BLaER1 treated with 17β-estradiol and CSF1 and Interleukin-3, amounts not matched to agents 10 nM and 100 nM (cell line): ENCODE measurements around the gene TTN.

Experiments
- H3K27ac ChIP-seq, 11 experiments: shearing (Covaris generic); formaldehyde crosslinking; 2 replicates each; pipeline ENCODE4 v1.8.1; 2022
- H3K27me3 ChIP-seq, 11 experiments: shearing (Covaris generic); formaldehyde crosslinking; 2 replicates each; pipeline ENCODE4 v1.8.1; 2022
- H3K36me3 ChIP-seq, 11 experiments: shearing (Covaris generic); formaldehyde crosslinking; 2 replicates each; pipeline ENCODE4 v1.8.1; 2022
- H3K4me1 ChIP-seq, 10 experiments: shearing (Covaris generic); formaldehyde crosslinking; 2 replicates each; pipeline ENCODE4 v1.8.1; 2022
- H3K4me2 ChIP-seq, 11 experiments: shearing (Covaris generic); formaldehyde crosslinking; 2 replicates each; pipeline ENCODE4 v1.8.1; 2022
- H3K4me3 ChIP-seq, 10 experiments: shearing (Covaris generic); formaldehyde crosslinking; 2 replicates each; pipeline ENCODE4 v1.8.1; 2022
- H3K9ac ChIP-seq, 11 experiments: shearing (Covaris generic); formaldehyde crosslinking; 2 replicates each; pipeline ENCODE4 v1.8.1; 2022
- H3K9me3 ChIP-seq, 11 experiments: shearing (Covaris generic); formaldehyde crosslinking; replicated peaks in 1 of 11; 2 replicates each; pipeline ENCODE4 v1.8.1; 2022
- H4K20me1 ChIP-seq, 11 experiments: shearing (Covaris generic); formaldehyde crosslinking; 2 replicates each; pipeline ENCODE4 v1.8.1; 2022
- Cebpa-rat ChIP-seq, 11 experiments: shearing (Covaris generic); IDR thresholded peaks; 2 replicates each; pipeline ENCODE4 v1.8.1; 2022

Gene TTN

DNA sequence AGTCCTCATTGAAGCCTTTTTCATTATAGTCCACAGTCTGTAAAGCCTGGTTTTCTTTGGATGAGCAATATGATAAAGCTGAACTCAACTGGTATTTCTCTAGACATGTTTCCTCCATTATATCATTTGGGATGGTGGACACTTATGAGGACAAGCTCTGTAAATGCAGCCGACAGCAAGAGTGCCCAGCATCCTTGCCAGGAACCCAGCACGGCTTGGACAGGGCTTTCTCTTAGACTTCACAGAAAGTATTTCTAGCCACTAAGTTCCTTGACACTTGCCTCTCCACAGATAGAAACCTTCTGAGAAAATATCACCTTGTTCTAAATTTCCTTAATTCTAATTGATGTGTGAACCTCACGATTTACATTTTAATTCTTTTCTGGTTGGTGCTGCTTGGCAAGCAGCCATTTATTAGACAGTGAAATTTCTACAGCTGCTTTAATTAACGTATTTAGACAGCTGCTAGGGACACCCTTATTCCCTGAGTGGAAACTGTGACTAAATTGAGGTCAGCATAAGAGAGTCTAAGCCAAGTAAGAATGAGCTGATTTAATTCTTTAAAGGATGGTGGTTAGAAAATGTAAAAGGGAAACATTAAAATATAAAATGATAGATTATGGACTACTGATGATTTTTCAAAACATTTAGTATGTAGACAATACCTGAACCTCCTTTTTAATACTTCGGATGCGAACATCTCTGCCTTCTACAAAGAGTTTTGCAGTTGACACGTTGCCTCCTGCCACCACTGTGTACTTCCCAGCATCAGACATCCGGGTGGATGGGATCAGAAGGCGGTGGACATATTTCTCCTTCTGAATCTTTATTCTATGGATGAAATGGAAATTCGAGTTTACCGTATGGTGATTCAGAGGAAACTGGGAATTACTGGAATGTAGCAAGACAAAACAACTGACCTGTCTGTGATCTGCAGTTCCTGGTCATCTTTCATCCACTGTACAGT lies 39.8 kb downstream of the TTN start:
- Histone ChIP-seq H3K4me1 (peaks cover 0 to 34% (median 13%) of the 10 kb centered on the region in 10 experiments; a peak in 11 of 20 replicates), H3K9me3 (peaks cover 0 to 9% (median 0%) of the 10 kb centered on the region in 11 experiments; a peak in 1 of 22 replicates), H3K9ac (no peak overlapping the region), H4K20me1 (no peaks in the 10 kb centered on the region), H3K36me3 (no peaks in the 10 kb centered on the region), H3K4me2 (peak overlapping the region in 8 of 11 experiments; percentile 10 to 64 (median 44); a peak in 12 of 22 replicates), H3K4me3 (no peak overlapping the region), H3K27me3 (no peaks in the 10 kb centered on the region), H3K27ac (peak overlapping the region in 1 of 11 experiments; percentile 13; a peak in 1 of 22 replicates)
- TF ChIP-seq Cebpa-rat (IDR thresholded peaks at IDR 0.05): no peak

DNA sequence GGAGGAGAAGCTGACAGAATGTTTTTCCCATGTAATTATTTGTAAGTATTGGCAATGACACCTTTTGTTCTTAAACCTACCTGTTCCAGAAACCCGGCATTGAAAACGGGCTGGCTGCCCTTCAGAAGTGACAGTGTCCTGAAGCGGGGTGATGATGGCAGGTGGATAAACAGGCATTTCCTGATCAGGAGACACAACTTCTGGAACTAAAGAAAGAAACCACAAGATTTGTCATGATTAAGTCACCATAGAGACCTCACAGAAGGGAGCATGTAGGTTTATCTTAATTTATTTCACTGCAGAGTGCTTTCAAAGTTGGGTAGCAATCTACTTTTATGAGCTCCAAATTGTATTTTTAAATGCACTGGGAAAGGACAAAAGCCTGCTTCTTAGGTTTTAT lies 43.1 kb downstream of the TTN start:
- peaks cover 0 to 34% (median 13%) of the 10 kb centered on the region in 10 experiments; a peak in 11 of 20 replicates for H3K4me1 ChIP-seq
- no peak overlapping the region for H3K4me3 ChIP-seq
- H3K9ac ChIP-seq: no peak overlapping the region
- no peaks in the 10 kb centered on the region for H3K36me3 ChIP-seq
- no peaks in the 10 kb centered on the region for H3K27me3 ChIP-seq
- peak overlapping the region in 7 of 11 experiments; percentile 8 to 39 (median 29); a peak in 7 of 22 replicates for H3K4me2 ChIP-seq
- no peak for TF ChIP-seq Cebpa-rat (IDR thresholded peaks at IDR 0.05)
- no peak overlapping the region for H3K27ac ChIP-seq
- H3K9me3 ChIP-seq: no peaks in the 10 kb centered on the region
- no peaks in the 10 kb centered on the region for H4K20me1 ChIP-seq

DNA sequence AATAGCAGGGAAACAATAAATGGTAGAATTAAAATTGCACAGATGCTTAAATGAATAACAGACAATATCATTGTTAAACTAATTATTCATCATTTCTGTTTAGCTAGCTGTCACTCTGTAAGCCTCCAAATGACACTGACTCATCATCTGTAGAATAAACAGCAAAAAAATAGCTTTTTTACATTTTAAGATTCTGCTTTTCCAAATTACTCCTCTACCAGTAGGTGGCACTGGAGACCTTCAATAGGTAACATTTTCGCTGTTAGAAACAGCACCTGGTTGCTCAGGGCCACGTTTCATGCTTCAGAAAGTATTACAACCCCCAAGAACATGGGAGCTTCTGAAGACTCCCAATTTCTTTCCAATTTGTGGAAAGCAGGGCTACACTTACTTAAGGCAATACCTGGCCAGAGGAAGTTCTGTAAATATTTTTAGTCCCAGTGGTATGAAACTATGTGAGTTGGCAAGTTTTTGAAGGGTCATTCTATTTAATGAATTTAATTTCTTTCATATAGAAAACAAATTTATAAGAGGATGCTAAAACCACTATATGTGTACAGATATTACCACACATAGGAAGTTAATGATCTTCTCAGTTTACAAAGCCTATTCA lies 45.4 kb downstream of the TTN start:
- H3K4me1 ChIP-seq: peaks cover 0 to 21% (median 6%) of the 10 kb centered on the region in 10 experiments; a peak in 8 of 20 replicates
- H3K36me3 ChIP-seq: no peaks in the 10 kb centered on the region
- H3K4me3 ChIP-seq: no peak overlapping the region
- H3K27ac ChIP-seq: no peak overlapping the region
- no peaks in the 10 kb centered on the region; a peak in 1 of 22 replicates for H4K20me1 ChIP-seq
- no peaks in the 10 kb centered on the region for H3K9me3 ChIP-seq
- H3K27me3 ChIP-seq: no peaks in the 10 kb centered on the region
- H3K9ac ChIP-seq: no peak overlapping the region
- TF ChIP-seq Cebpa-rat (IDR thresholded peaks at IDR 0.05): no peak
- no peak overlapping the region for H3K4me2 ChIP-seq

DNA sequence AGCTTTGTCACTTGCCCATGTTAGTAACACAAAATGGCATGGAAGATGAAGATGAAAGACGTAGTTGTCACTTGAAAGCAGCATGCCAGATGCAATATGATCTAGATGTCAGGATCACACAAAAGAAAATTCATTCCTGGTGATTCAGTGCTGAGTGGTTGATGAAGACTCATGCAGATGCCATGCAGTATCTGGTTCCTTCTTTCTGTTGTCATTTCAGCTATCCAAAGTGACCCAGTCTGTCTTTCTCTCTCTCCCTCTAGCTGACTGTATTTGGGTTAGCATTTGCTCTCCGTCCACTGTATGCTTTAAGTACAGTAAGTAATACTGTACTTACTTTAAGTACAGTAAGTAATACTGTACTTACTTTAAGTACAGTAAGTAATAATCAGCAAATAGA lies 50.4 kb downstream of the TTN start:
- no peaks in the 10 kb centered on the region; a peak in 1 of 22 replicates for H4K20me1 ChIP-seq
- no peaks in the 10 kb centered on the region for H3K9me3 ChIP-seq
- H3K4me1 ChIP-seq: no peaks in the 10 kb centered on the region
- no peaks in the 10 kb centered on the region for H3K27me3 ChIP-seq
- no peak overlapping the region for H3K27ac ChIP-seq
- H3K36me3 ChIP-seq: no peaks in the 10 kb centered on the region
- TF ChIP-seq Cebpa-rat (IDR thresholded peaks at IDR 0.05): no peak
- H3K4me3 ChIP-seq: no peak overlapping the region
- no peak overlapping the region for H3K4me2 ChIP-seq
- H3K9ac ChIP-seq: no peak overlapping the region

DNA sequence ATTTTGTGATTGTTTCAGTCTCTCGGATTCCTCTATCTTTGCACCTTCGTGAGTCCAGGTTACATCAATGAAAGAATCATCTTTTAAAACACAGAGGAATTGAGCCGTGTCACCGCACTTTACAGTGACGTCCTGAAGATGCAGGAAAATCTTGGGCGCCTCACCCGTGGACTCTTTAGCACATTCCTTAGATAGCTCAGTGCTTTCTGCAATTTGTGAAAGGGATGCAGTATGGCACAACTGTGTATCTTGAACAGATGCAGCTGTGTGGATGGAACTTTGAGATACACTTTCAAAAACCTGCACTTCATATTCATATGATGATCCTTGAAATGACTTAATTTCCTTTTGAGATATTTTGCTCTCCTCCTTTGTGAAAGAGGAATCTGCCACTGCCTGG lies 50.9 kb downstream of the TTN start:
- Histone ChIP-seq H4K20me1 (no peaks in the 10 kb centered on the region; a peak in 1 of 22 replicates), H3K4me3 (no peak overlapping the region), H3K36me3 (no peaks in the 10 kb centered on the region), H3K4me2 (no peak overlapping the region), H3K27me3 (no peaks in the 10 kb centered on the region), H3K9me3 (no peaks in the 10 kb centered on the region), H3K27ac (no peak overlapping the region), H3K9ac (no peak overlapping the region), H3K4me1 (no peaks in the 10 kb centered on the region)
- no peak for TF ChIP-seq Cebpa-rat (IDR thresholded peaks at IDR 0.05)

DNA sequence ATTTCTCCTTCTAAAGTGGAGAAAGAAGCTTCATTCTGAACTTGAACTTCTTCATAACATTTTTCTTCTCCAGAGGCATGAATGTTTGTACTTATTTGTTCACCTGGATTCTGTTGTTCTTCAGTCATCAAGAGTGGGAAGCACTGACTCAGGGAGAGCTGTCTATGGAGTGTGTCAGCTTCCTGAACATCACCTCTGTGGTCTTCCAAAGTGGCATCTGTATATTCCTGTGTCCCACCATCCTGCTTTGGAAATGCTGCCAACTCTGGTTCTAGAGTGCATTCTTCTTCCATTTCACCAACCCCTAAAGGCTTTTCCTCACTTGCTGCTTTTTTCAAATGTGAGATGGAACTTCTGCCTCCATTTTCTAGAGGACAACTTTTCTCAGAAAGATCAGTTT lies 59.5 kb downstream of the TTN start:
- Histone ChIP-seq H3K9me3 (no peaks in the 10 kb centered on the region), H3K4me2 (no peak overlapping the region), H3K4me3 (no peak overlapping the region), H3K9ac (no peak overlapping the region), H3K27ac (no peak overlapping the region), H4K20me1 (no peaks in the 10 kb centered on the region), H3K27me3 (no peaks in the 10 kb centered on the region), H3K4me1 (no peaks in the 10 kb centered on the region), H3K36me3 (no peaks in the 10 kb centered on the region)
- no peak for TF ChIP-seq Cebpa-rat (IDR thresholded peaks at IDR 0.05)

DNA sequence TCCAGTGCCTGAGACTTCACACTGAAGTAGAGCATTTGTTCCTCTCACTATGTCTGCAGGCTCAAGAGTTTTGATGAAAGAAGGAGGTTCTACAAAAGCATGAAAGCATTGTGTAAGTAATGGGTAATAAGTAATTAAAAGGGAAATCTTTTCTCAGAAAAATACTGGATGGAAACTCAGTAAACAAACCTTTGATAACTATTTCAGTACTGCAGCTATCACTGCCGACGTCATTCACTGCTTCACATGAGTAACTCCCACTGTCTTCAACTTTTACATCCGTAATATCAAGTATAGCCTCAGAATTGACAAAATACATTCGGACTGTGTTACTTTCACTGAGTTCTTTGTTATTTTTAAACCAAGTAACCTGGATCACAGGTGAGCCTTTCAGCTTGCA lies 72.7 kb downstream of the TTN start:
- Histone ChIP-seq H3K36me3 (no peaks in the 10 kb centered on the region), H3K4me3 (no peak overlapping the region), H3K27me3 (no peaks in the 10 kb centered on the region), H3K4me2 (no peak overlapping the region), H3K27ac (no peak overlapping the region), H3K9me3 (no peaks in the 10 kb centered on the region), H3K4me1 (no peaks in the 10 kb centered on the region), H3K9ac (no peak overlapping the region), H4K20me1 (no peaks in the 10 kb centered on the region)
- no peak for TF ChIP-seq Cebpa-rat (IDR thresholded peaks at IDR 0.05)

DNA sequence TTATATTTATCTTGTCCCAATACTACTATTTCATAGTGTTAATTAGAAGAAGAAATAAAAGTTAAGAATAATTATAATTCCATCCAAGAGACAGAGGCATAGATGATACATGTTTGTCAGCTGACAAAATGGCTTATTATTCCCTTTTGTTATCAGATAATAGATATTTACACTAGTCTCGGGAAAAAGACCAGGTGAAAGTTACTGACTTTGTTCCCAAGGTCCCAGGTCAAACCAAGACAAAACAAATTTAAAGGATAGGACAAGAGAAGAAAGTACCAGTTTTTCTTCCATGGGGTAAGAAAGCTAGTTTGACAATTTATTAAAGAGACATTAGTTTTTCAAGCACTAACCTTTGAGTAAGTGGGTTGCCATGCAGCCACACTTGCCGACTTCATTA lies 73.2 kb downstream of the TTN start:
- H3K36me3 ChIP-seq: no peaks in the 10 kb centered on the region
- no peaks in the 10 kb centered on the region for H3K9me3 ChIP-seq

DNA sequence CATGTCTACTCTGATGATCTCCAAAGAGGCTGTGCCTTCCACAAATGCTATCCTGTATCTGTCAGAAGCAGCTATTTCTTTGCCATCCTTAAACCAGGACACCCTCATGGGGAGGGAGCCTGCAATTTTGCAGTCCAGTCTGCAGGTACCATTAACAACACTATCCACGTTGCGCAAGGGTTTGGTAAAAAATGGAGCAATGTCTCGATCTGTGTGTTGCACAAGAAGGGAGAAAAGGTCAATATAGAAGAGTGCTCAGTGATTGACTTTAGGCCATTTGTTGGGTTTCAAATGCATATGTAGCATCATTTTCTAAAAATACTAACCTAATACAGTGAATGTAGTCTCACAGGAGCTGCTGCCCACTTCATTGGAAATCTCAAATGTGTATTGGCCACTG lies 74.3 kb downstream of the TTN start:
- H3K27ac ChIP-seq: no peak overlapping the region
- H3K36me3 ChIP-seq: no peaks in the 10 kb centered on the region
- no peaks in the 10 kb centered on the region for H3K4me1 ChIP-seq
- H3K9me3 ChIP-seq: no peaks in the 10 kb centered on the region
- H3K4me2 ChIP-seq: no peak overlapping the region
- TF ChIP-seq Cebpa-rat (IDR thresholded peaks at IDR 0.05): 0 out of 22 replicates have a peak, but pooled peaks of 2 of the 11 experiments have one; percentile 24 to 27
- H3K9ac ChIP-seq: no peak overlapping the region
- no peaks in the 10 kb centered on the region for H3K27me3 ChIP-seq
- H4K20me1 ChIP-seq: no peaks in the 10 kb centered on the region
- no peak overlapping the region for H3K4me3 ChIP-seq

More for the DNA sequence above, 73.2 kb downstream of the TTN start:
- H3K4me2 ChIP-seq: no peak overlapping the region
- no peaks in the 10 kb centered on the region for H3K4me1 ChIP-seq
- H3K27me3 ChIP-seq: no peaks in the 10 kb centered on the region
- H4K20me1 ChIP-seq: no peaks in the 10 kb centered on the region
- no peak overlapping the region for H3K27ac ChIP-seq
- no peak overlapping the region for H3K9ac ChIP-seq
- no peak overlapping the region for H3K4me3 ChIP-seq
- TF ChIP-seq Cebpa-rat (IDR thresholded peaks at IDR 0.05): no peak
